GM18867 (cell line): ENCODE results near the gene IL15RA.
A peak's percentile ranks its signal among the peaks of the same experiment; 100 is the strongest.
"Not testable (repeated sequence)": the region's sequence is repeated elsewhere in the genome, so short reads cannot be mapped to it uniquely, and the experiment has no call there.

Experiments used
- ATAC-seq: cut with Tn5 transposase; IDR thresholded peaks from one replicate; pipeline ENCODE4 v1.9.1; 2021; ENCODE audit warnings: mild to moderate bottlenecking, moderate library complexity; ENCODE audit not compliant: unreplicated experiment

The IL15RA gene

DNA sequence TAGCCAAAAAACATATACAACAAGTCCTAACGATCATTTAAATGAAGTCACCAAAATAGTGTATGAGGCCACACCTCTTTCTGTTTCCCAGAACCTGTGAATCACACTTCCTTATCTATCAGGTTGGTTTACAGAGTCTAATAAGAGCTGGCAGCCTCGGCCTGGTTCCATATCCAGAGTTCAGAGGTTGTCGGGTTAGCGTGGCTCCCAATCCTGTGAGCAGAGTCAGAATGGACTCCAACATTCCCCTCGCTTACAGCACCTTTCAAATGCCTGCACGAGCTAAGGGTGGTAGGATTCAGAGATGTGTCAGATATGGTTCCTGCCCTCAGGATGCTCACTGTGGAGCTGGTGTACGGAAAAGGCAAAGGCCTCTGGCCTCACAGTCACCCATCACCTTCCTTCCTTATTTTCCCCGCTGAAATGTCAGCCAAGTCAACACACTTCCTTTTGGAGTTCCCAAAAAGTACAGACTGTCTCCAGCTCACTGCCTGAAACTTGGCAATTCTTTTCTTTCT, 6.0 kb downstream of the IL15RA start:
- ATAC-seq, result peak; percentile 37

DNA sequence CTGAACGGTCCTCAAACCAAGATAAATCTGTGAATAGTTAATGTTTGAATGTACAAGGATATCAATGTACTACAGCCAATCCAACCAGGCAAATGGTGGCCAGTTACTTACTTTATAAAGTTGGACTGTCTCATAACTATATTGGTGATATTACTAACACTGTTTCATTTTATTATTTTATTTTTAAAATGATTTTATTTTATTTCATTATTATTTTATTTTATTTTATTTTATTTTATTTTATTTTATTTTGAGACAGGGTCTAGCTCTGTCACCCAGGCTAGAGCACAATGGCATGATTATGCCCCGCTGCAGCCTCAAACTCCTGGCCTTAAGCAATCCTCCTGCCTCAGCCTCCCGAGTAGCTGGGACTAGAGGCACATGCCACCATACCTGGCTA, 6.8 kb downstream of the IL15RA start:
- ATAC-seq, result no peak

GRCh38 chr10:5970066-5970465, 7.3 kb downstream of the IL15RA start:
- no peak for ATAC-seq

- ATAC-seq, result no peak
Measured at GRCh38 chr10:5968681-5969453, 8.5 kb downstream of the IL15RA start.

DNA sequence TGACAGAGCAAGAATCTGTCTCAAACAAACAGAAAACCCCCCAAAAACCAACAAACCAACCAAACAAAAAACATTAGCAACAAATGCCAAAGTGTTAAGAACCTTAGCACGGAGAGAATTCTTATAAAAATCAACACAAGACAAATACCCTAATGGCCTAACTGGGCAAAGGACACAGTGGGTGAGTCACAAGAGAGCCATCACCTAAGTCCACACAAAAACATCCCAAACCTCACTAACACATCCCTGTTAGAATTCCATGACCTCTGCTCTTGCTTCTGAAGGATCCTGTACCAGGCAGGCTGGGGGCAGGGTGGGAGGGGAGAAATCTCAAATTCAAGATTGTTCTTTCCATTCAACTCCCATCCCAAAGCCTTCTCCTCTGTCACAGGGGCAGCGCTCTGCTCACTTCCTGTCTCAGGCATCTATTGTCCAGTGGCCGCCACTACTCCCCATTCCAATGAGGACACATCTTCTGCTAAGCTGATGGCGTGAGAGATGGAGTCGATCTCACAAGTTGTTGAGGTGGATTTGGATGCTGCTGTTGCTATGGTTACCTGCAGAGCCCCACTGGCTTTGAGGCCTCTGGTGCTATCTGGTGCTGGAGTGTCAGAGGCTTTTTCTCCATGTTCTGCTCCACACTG, 9.2 kb downstream of the IL15RA start:
- no peak for ATAC-seq

DNA sequence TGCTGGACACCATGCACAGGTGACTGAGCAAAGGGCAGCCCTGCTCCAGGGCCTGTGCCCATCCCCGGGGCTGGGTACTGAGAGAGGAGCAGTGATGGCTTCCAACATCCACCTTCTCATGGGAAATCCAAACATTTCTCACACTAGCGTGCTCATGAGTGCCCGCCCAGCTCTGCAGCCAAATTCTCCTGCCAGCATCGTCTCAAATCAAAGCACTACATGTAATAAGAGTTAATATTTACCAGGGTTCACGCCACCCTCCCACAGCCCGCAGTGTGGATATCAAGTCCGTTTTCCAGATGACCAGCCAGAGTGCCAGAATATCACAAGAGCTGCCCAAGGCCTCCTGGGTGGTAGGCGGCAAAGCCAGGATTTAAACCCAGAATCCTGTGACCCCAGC, 12.1 kb downstream of the IL15RA start:
- no peak for ATAC-seq

- ATAC-seq, result no peak
Measured at GRCh38 chr10:5964736-5965135, 12.6 kb downstream of the IL15RA start.

- no peak for ATAC-seq
Measured at GRCh38 chr10:5963591-5963990, 13.8 kb downstream of the IL15RA start.

GRCh38 chr10:5963071-5963470, 14.3 kb downstream of the IL15RA start:
- ATAC-seq, result no peak

DNA sequence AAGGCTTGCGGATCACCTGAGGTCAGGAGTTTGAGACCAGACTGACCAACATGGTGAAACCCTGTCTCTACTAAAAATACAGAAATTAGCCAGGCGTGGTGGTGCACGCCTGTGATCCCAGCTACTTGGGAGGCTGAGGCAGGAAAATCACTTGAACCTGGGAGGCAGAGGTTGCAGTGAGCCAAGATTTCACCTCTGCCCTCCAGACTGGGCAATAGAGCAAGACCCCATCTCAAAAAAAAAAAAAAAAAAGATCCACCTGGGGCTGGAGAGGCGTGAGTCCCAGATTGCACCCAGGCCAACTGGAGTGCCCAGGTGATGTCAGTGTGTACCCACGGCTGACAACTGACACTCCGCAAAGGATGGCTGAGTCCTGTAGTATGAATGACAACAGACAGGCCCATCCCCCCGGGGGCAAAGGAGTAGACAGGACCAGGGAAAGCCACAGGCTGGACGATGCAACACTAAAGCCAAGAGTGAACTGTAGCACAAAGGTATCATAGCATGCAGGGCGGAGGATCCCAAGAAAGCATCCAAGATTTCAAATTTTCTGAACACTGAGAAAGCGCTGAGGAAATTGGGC, 14.9 kb downstream of the IL15RA start:
- ATAC-seq, result not testable (repeated sequence)

DNA sequence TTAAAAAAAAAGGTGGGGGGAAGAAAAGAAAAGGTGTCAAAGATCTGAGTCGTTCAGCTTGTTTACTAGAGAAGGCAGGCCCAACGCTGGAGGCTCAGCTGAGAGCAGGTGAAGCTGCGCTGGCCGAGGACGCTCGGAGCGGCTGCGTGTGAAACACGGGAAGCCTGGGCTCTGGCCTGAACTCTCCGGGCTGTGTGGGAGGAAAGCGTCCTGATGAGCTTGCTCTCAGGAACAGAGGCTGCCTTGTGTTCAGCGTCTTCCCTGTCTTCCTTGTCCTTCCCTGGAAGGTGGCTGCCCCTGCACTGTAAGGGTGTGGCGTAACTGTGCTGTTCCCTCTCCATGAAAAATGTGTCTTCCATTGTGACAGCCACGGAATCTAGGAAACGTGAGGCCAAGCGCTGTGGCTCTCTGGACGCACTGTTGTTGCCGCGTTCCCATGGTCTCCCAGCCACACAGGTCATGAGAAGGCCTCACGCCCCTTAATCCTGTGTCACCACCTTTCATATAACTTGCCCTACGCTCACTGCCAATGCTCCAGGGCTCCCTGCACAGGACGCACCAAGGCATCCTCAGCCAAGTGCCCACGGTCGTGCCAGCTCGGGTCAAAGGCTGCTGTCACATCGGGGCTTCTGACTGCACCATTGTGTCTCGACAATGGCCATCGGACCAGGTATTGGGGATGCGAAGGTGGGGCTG, 15.8 kb downstream of the IL15RA start:
- ATAC-seq, result no peak

DNA sequence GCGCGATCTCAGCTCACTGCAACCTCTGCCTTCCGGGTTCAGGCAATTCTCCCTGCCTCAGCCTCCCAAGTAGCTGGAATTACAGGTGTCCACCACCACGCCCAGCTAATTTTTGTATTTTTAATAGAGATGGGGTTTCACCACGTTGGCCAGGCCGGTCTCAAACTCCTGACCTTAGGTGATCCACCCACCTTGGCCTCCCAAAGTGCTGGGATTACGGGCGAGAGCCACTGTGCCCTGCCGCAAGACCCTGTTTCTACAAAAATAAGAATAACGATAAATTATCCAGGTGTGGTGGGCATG, 16.4 kb downstream of the IL15RA start:
- not testable (repeated sequence) for ATAC-seq

DNA sequence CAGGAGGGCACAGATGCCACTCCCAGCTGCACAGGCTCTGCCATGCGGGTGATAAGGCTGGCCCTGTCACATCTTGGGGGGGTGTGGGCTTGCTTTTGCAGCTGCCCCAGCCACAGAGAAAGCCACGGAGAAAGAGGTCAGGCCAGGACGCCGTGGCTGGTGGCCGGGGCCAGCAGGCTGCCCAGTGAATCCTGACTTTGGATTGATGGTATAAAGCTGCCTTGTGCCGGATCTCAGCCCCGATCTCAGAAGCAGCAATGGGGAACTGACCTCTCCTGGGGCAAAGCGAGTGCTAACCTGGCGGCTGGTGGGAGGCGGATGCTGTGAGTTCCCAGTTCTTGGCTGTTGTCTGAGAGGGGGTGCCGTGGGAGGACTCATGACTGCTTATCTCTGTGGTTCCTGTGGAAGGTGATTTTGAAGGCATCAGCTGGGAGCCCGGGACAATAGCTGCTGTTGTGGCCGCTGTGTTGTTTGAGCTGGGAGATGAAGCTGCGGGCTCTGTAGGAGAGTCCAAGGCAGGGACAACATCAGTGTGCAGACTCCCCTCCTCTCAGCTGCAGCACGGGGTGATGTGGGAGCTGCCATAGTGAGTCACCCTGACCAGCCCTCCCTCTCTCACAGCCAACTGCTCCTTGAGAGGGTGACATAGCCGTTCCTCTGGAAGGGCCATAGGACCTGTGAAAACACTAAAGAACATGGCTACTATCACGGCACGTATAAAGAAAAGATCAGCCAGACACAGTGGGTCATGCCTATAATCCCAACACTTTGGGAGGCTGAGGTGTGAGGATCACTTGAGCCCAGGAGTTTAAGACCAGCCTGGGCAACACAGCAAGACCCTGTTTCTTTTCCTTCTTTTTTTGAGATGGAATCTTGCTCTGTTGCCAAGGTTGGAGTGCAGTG, 17.0 kb downstream of the IL15RA start:
- ATAC-seq, result no peak

- ATAC-seq, result no peak
Measured at GRCh38 chr10:5959581-5960069, 17.7 kb downstream of the IL15RA start.

- ATAC-seq, result no peak
Measured at GRCh38 chr10:5959142-5959541, 18.2 kb downstream of the IL15RA start.

- ATAC-seq, result no peak
Measured at GRCh38 chr10:5958675-5959074, 18.7 kb downstream of the IL15RA start.

DNA sequence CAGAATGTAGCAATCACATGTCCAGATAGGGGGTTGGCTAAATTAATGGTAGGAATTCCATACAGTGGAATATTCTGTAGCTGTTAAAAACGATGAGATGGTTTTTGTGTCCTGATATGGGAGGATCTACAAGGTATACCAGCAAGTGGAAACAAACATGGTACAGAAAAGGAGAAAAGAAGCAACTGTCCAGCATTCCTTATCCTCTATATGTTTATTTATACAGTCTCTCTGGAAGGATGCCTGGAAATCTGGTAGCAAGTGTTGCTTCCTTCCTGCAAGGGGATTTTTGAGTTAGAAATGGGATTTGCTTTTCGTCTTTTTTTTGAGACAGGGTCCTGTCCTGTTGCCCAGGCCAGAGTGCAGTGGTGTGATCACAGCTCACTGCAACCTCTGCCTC, 19.3 kb downstream of the IL15RA start:
- ATAC-seq, result no peak

GRCh38 chr10:5956146-5956936, 21.0 kb downstream of the IL15RA start:
- no peak for ATAC-seq

- no peak for ATAC-seq
Measured at GRCh38 chr10:5953676-5954075, 23.7 kb downstream of the IL15RA start.
